ENCODE measurements around the gene UGT2B7.
"Not testable (repeated sequence)": the region's sequence is repeated elsewhere in the genome, so short reads cannot be mapped to it uniquely, and the experiment has no call there.

The UGT2B7 gene

GRCh38 chr4:69075061-69075792, 21.0 kb upstream of the UGT2B7 start:
- no peak for DNase-seq
- intact Hi-C loops (cut with DNase I), result no loop called here

- intact Hi-C loops (cut with DNase I), result no loop called here
- no peak for DNase-seq
Observed at GRCh38 chr4:69078852-69079251, 17.4 kb upstream of the UGT2B7 start.

- intact Hi-C loops (cut with DNase I), result no loop called here
- no peak for DNase-seq
Observed at GRCh38 chr4:69088473-69088872, 7.8 kb upstream of the UGT2B7 start.

GRCh38 chr4:69089388-69089787, 6.9 kb upstream of the UGT2B7 start:
- intact Hi-C loops (cut with DNase I), result no loop called here
- DNase-seq, result no peak

- intact Hi-C loops (cut with DNase I), result no loop called here
- DNase-seq, result no peak
Observed at GRCh38 chr4:69092190-69092589, 4.1 kb upstream of the UGT2B7 start.

- intact Hi-C loops (cut with DNase I), result no loop called here
- no peak for DNase-seq
Observed at GRCh38 chr4:69092980-69093568, 3.2 kb upstream of the UGT2B7 start.

- DNase-seq, result no peak
- intact Hi-C loops (cut with DNase I), result no loop called here
Observed at GRCh38 chr4:69093681-69094080, 2.6 kb upstream of the UGT2B7 start.

GRCh38 chr4:69095301-69095731, 958 bp upstream of the UGT2B7 start:
- DNase-seq, result no peak
- intact Hi-C loops (cut with DNase I), result no loop called here

GRCh38 chr4:69096810-69097209, 536 bp downstream of the UGT2B7 start:
- intact Hi-C loops (cut with DNase I), result no loop called here

GRCh38 chr4:69098470-69098869, 2.2 kb downstream of the UGT2B7 start:
- intact Hi-C loops (cut with DNase I), result no loop called here
- no peak for DNase-seq

More at GRCh38 chr4:69096810-69097209, 536 bp downstream of the UGT2B7 start:
- DNase-seq, result no peak

- intact Hi-C loops (cut with DNase I), result no loop called here
- DNase-seq, result no peak
Observed at GRCh38 chr4:69099910-69100309, 3.6 kb downstream of the UGT2B7 start.

GRCh38 chr4:69102668-69103067, 6.4 kb downstream of the UGT2B7 start:
- intact Hi-C loops (cut with DNase I); DNase-seq: not testable (repeated sequence)

GRCh38 chr4:69104719-69105275, 8.5 kb downstream of the UGT2B7 start:
- DNase-seq, result no peak
- intact Hi-C loops (cut with DNase I), result no loop called here

- DNase-seq; intact Hi-C loops (cut with DNase I): not testable (repeated sequence)
Observed at GRCh38 chr4:69115151-69115850, 19.0 kb downstream of the UGT2B7 start.

GRCh38 chr4:69115851-69116213, 19.6 kb downstream of the UGT2B7 start:
- intact Hi-C loops (cut with DNase I), result no loop called here
- DNase-seq, result no peak

GRCh38 chr4:69116645-69117321, 20.5 kb downstream of the UGT2B7 start:
- intact Hi-C loops (cut with DNase I), result no loop called here
- DNase-seq, result no peak

GRCh38 chr4:69120870-69121269, 24.6 kb downstream of the UGT2B7 start:
- intact Hi-C loops (cut with DNase I), result no loop called here
- DNase-seq, result no peak

- intact Hi-C loops (cut with DNase I), result no loop called here
- DNase-seq, result no peak
Observed at GRCh38 chr4:69122476-69122875, 26.2 kb downstream of the UGT2B7 start.

GRCh38 chr4:69124941-69125340, 28.7 kb downstream of the UGT2B7 start:
- intact Hi-C loops (cut with DNase I), result no loop called here
- no peak for DNase-seq

- intact Hi-C loops (cut with DNase I), result no loop called here
- DNase-seq, result no peak
Observed at GRCh38 chr4:69126024-69126423, 29.8 kb downstream of the UGT2B7 start.

All from head of caudate nucleus (tissue), 42 donors.